NCI-H128 (cell line): Measurements from ENCODE around the gene GALNT14.

Experiments used
- DNase-seq: peaks from one replicate; lab custom pipeline; 2025; ENCODE audit not compliant: unreplicated experiment; lab: John Stamatoyannopoulos, UW

The GALNT14 gene

DNA sequence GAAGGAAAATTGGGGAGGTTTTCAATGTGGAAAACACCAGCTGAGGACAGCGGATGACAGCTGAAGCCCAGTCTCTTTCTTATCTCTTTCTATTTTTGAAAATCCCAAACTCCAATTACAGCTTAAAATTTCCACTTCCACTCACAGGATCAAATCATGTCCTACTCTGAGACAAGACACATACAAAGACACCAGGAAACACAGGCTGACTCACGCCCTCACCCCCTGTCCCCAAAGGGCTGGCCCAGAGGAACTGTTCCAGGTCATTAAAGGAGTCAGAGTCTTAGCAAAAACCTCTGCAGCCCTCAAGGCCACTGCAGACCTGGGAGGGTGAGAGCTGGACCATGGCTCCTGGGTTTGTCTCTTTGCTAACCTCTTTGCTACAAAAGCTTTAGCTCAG is 187.9 kb downstream of the GALNT14 start:
- no peak for DNase-seq

GRCh38 chr2:30949435-30949834 is 188.8 kb downstream of the GALNT14 start:
- DNase-seq, result no peak

DNA sequence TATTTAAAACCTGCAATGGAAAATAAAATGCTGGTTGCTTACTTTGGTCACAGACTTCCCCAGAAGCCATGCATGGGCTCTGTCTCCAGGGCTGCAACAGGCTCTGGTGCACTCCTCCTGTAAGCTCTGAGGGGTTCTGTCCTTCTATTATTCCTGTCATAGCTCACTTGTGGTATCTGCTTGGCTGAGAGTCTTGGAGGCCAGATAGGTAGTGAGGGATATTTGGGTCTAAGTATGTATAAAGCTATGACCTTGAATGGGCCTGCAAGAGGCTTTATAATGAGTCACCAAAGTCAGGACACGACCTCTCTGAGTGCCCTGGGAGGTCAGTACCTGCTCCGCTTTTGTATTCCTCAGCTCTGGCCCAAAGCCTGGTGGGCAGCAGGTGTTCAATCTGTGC is 189.4 kb downstream of the GALNT14 start:
- no peak for DNase-seq

- no peak for DNase-seq
Observed at GRCh38 chr2:30948130-30948529, 190.1 kb downstream of the GALNT14 start.

GRCh38 chr2:30947686-30948085 is 190.6 kb downstream of the GALNT14 start:
- DNase-seq, result no peak

DNA sequence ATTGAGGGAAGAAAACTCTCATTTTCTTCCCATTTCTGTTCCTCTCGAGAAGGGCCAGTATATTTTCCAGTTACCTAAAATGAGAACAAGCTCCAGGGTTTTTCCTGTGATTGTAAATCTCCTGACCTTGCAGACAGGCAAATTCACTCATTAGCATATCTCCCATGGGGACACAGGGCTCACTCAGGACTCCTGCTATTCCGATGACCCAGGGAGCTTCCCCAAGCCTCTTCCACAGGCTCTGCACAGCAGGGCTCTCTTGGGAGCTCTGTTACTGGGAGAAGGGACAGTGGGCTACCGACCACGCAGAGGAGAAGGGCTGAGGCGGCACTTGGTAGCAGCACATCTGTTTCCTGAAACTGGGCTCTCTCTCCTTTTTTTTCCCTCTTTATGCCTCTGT is 195.8 kb downstream of the GALNT14 start:
- no peak for DNase-seq

DNA sequence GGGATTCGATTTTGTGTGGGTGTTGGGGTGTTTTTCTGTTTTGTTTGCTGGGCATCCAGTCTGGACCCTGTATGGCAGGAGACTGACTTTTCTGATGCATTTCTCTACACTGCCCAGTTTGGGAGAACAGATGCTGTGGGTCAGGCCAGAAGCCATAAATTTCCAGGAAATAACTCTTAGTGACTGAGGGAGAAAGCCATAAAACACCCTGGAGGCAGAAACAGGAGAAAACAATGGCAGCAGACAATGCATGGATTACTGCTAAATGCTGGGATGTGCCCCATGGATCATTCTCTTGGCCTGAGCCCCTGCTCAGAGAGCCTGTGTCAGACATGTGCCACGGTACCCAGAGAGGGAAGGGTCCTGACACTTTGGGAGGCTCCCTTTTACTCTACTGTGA is 197.4 kb downstream of the GALNT14 start:
- DNase-seq, result no peak

GRCh38 chr2:30939364-30939763 is 198.9 kb downstream of the GALNT14 start:
- no peak for DNase-seq

DNA sequence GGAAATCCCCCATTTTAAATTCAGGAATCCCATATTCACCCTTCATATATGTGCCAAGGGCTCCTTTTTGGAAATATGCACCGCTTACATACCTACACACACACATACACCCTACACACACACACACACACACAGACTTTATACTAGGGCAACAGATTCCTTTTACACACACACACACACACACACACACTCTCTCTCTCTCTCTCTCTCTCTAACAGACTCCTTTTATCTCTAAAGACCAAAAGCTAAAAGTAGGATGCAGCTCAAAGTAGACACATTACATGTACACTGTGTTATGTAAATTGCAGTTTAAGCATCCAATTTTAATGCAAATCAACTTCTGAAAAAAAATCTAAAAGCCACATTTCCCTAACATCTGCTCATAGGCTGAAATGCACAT is 200.0 kb downstream of the GALNT14 start:
- no peak for DNase-seq

GRCh38 chr2:30936977-30937376 is 201.3 kb downstream of the GALNT14 start:
- DNase-seq, result no peak

DNA sequence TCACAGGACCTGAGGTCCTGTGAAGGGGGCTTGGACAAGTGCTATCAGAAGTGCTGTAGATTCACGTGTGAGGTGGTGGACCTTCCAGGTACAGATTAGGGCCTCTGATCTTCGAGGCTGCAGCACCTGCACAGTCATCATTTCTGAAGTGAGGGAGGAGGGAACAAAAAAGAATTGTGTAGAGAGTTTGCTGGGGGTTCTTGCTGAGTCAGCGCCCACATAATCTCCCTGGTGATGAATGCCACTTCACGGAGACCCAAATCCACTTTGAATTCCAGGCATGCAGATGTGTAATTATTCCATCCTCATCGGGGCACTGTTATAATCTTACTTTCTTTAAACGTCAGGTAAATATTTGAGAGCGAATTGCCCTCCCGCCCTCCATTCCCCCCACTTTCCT is 202.4 kb downstream of the GALNT14 start:
- DNase-seq, result no peak

DNA sequence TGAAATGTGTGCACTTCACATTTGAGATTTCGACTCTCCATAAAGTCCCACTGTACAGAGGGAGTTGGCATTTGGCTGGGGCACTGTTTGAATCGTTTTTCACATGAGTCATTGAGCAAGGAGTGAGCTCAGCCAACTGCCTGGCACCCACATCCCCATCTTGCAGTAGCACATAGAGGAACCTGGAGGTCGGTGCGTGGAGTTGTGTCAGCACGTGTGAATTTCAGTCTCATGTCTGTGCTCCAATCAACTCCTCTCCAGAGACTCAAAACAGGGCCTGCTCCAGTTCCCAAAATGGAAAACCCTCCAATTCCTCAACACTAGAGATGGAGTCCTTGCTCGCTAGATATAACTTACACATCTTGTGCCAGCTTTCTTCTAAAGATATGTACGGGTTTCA is 204.2 kb downstream of the GALNT14 start:
- no peak for DNase-seq

GRCh38 chr2:30933496-30933895 is 204.7 kb downstream of the GALNT14 start:
- no peak for DNase-seq

GRCh38 chr2:30932870-30933269 is 205.4 kb downstream of the GALNT14 start:
- DNase-seq, result no peak

DNA sequence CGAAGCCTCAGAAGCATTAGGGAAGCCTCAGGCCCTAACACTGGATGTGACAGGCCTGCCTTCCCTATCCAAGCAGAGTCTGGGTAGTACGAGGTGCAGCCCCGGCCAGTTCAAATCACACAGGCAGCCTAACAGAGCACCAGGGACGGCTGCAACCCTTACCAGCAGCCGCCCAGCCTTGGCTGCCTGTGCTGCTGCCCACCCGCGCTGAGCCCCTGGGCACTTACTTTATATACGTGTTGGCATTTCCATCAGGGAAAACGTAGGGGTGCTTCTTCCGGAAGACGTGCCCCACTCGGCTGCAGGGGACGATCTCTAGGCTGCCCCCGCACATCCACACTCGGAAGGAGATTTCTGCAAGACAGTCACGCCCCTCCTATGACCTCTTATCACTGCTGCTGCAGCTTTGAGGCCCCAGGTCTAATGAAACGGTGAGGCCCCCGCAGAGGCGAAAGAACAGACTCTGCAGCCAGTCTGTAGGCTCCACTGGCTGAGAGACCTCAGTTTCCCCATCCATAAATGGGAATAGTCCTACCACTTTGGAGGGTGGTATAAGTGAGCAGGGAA is 206.3 kb downstream of the GALNT14 start:
- DNase-seq, result no peak

- no peak for DNase-seq
Observed at GRCh38 chr2:30930716-30931115, 207.5 kb downstream of the GALNT14 start.

DNA sequence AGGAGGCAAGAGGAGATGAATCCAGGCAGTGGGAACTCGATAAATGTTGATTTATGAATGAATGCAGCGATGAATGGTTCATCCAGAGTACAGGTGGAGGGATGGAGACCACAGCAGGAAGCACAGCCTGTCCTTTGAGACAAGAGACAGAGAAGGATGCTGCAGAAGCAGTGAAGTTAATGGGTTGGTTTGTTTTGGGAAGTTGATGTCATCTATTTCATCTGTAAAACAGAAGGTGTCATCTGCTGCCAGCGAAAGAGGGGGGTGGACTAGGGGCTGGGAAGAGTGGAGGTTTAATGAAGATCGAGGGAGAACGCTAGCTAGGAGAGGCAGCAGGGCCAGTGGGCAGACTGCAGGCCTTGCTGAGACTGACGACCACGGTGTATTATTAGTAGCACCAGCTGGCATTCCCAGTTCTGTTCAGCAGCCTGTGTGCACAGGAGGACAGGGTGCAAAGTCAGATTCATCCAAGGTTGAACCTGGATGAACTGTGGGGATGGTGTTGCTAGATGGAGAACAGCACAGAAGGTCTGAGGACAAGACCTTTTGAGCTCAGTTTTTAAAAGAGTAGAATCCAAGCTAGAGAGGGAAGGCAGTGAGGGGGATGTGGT is 210.7 kb downstream of the GALNT14 start:
- DNase-seq, result no peak

DNA sequence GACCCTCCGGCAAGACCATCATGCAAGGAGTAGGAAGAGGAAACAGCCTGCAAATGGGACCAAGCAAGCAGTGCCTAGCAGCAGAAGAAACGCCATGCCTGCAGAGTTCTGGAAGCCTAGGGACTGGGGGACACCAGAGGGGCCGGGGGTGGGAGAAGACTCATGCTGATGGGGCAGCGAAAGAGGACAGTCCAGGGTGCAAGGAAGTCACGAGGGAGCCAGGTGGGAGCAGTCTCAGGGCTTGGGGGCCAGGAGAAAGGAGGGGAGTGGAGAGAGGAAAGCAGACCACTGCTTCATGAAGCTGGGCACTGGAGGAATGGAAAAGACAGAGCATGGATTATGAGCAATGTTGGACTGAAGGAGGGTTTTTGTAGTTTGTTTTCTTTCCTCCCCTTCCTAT is 211.6 kb downstream of the GALNT14 start:
- DNase-seq, result no peak

DNA sequence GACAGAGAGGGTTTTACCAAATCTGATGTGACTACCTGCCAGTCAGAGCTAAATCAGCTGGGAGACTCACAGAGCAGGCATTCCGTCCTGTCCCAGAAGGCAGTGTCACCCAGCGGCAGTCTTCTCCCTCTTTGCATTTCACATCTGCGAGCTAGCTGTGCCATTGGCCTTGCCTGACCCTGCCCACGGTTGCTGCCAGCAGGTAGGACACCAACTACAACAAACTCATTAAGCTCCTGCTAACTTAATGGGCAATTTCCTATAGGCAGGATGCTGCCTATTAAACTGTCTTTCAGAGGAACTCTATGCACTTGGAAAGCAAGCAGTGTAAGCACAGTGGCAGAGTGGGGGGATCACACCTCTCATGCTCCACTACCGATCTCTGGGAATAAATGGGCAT is 214.6 kb downstream of the GALNT14 start:
- DNase-seq, result no peak

GRCh38 chr2:30920511-30920910 is 217.7 kb downstream of the GALNT14 start:
- DNase-seq, result no peak

DNA sequence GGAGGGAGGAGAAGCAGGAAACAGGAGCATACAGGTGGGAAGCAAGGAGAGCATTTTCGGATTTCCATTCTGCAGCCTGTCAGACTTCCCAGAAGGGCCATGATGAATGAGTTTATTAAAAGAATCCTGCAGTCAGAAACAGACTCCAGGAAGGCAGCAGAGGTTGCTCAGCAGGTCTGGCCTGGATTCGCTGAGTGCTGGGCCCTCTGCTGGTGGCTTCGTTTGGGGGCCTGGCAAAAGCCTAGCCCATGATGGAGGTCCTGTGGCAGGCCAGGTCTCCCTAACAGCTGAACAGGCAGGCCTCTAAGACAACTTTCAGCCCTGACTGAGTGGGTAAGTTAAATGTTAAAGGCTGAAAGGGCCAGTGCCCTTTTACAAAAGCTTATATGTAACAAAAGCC is 222.8 kb downstream of the GALNT14 start:
- no peak for DNase-seq

DNA sequence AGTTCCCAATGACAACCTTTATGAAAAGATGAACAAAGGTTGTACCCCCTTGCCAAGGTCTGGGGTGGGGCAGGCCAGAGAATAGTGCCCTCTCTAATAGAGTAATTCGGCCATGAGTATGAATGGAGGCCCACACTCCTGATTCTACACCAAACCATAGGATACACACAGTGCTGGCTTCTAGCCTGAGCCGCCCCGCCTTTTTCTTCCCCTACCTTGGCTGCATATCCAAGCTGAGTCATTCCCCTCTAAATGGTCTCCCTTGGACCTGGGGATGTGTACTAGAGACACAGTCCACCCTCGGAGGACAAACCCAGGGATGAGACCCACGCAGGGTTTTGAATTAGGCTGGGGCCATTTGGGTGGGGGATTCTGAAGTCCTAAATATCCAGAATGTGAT is 223.8 kb downstream of the GALNT14 start:
- no peak for DNase-seq

- no peak for DNase-seq
Observed at GRCh38 chr2:30912056-30912455, 226.2 kb downstream of the GALNT14 start.
